Stimulated activated CD8-positive, alpha-beta memory T cell treated with anti-CD3 and anti-CD28 coated beads, Interleukin-7, amount 100 ng/mL, for 1 hour (primary cell): Measurements from ENCODE around the gene SHH.
"Not testable (repeated sequence)": the region's sequence is repeated elsewhere in the genome, so short reads cannot be mapped to it uniquely, and the experiment has no call there.

Source experiments
- DNase-seq, 2 donors: peaks; one replicate each; pipeline ENCODE4 v3.0.0-alpha.2; 2020; ENCODE audit warnings: low read depth in 2 of 2

SHH gene

DNA sequence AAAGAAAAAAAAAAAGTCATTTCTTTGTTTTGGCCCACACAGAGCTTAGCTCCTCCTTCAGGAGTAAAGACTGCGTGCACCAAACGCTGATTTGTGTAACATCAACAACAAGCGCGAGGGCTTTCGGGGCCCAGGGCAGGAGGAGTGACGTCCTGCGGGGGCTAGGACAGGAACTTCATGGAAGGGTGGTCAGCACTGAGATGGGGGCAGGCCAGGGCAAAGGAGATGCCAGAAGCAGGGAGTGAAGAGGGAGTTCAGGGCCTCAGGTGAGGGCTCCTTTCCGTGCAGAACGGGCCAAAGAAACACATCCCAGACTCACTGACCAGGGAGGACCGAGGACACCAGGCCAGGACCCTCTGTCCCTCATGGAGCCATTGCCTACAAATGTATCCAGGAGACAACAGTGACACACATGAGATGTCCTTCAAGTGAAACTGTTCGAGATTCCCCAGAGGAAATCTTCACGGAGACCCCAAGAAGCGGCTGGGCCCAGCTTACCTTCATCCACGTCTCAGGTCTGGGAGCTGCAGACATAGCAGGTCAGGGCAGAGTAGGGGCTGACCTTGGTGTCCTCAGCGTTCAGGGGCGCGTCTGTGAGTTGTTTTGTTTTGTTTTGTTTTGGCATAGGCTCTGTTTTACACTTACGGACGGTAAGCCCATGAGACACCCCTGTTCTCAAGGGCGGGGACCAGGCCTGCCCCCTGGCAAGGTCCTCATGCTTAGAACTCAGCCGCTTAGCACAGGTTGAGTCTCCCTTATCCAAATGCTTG is 30.4 kb upstream of the SHH start:
- DNase-seq, result no peak

DNA sequence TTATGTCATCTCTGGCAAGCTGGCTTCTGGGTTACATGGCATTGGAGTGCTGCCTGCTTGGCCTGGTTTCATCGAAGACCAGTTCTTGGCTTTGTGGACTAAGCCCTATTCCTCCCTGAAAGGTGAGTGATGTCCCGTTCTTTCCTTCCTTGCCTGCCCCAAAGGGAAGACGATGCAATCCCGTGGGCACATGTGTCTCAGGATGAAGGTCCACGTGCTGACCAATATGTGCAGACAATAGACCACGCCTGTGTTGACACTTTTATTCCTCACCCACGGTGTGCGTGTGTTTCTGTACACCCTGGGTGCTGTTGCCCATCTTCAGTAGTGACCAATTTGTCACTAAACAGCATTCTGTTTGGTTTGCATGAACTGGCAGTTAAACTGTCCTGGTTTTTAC is 28.6 kb upstream of the SHH start:
- no peak for DNase-seq

DNA sequence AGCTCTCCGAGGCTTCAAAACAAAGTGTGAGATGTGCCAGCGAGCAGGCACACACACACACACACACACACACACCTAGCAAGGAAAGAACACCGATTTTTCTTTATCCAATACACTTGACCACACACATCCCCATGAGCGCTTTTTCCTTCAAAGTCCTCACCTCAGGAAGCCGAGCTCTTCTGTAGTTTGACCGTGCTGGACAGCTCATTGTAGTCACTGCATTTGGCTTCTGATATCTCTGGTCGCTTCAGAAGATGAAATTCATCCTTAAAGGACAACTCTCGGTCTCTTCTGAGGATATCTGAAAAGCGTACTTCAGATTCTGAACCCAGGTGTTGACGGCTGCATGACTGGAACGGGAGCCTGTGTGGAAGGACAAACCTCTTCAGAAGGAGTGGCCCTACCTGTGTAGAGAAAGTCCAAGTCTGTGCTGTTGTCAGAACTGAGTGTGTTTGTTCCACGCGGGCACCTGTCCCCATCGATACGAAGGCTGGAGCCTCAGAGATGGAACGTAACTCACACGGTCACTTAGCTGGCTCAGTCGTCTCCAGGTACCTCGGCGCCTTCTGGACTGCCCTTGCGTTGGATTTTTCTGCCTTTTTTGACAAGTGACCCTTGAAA is 28.1 kb upstream of the SHH start:
- DNase-seq, result no peak

GRCh38 chr7:155839461-155839860 is 27.2 kb upstream of the SHH start:
- DNase-seq, result no peak

DNA sequence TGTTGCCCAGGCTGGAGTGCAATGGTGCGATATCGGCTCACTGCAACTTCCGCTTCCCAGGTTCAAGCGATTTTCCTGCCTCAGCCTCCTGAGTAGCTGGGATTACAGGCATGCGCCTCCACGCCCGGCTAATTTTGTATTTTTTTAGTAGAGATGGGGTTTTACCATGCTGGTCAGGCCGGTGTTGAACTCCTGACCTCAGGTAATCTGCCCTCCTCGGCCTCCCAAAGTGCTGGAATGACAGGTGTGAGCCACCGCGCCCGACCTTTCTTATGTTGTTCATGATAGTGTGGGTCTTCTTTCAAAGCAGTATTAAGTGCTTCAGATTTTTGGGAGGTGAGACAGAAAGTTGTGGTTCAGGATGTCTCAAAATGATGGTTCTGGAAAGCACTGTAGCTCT is 26.0 kb upstream of the SHH start:
- DNase-seq, result not testable (repeated sequence)

GRCh38 chr7:155837126-155837479 is 24.8 kb upstream of the SHH start:
- DNase-seq, result no peak

GRCh38 chr7:155836216-155837125 is 24.2 kb upstream of the SHH start:
- no peak for DNase-seq

GRCh38 chr7:155835446-155836215 is 23.4 kb upstream of the SHH start:
- DNase-seq, result no peak

GRCh38 chr7:155834486-155835048 is 22.3 kb upstream of the SHH start:
- no peak for DNase-seq

DNA sequence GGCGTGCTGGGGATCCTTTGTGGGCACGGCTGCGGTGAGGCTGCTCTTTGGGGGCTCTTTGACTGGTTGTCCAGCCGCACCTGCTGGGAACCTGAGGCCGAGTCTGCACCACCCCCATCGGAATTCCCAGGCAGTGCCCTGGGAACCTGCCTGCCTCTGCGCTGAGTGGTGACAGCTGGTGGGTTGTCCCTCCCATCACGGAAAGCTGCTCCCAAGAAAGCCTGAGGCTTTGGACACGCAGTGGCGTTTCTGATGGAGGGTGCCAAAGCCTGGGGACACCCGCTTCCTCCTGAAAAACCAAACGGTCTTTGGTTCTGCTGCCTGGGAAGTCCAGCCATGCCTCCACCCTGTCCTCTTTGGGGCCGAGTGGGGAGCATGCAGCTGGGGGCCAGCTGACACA is 21.4 kb upstream of the SHH start:
- DNase-seq, result no peak

DNA sequence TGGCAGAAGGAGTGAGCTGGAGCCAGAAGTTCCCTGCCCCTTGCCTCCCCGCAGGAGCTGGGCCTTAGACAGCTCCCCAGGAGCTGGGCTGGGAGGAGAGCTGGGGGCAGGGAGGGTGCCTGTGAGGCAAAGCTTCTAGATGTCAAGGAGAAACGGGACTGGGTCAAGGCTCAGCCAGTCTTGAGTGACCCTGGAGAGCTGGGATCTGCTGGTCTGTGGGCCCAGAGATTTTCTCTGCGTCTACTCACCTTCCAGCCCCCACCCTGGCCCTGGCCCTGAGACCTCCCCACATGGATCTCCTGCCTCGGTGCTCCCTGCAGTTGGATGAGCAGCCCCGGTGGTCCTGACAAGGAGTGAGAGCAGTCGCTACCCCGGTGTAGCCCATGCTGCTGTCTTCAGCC is 20.3 kb upstream of the SHH start:
- DNase-seq, result no peak

DNA sequence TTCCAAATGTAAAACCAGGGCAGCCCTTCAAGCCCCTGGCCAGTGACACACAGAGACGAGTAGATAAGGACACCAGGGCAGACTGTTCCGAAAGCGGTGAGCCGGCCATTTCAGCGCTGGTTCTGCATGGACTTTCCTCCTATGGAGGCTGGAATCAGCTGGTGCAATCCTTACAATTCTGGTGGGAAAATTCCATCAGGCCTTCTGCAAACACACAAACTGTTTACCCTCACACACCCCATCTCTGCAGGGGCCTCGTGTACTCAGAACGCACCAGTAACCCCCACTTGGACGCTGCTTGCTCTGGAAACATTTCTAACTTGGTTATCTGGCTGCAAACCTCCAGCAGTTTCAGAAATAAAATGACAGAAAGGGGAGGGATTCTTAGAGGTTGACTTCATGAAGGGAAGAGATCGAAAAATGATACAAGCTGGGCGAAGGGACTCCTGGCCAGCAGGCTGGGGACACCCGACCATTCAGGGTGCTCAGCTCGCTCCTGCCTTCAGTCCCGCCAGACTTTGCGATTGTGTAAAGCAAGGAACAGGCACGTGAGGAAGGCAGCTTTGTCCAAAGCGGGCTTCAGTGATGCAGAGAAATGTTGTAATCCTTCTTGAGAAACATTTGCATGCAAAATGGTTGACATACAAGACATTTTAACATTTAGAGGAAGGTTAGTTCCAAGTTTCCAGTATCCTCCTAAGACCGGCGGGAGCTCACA is 19.7 kb upstream of the SHH start:
- no peak for DNase-seq

- DNase-seq, result no peak
These were observed 18.9 kb upstream of the SHH start for GRCh38 chr7:155830961-155831806.

GRCh38 chr7:155829796-155830470 is 17.7 kb upstream of the SHH start:
- DNase-seq, result no peak

- no peak for DNase-seq
These were observed 13.1 kb upstream of the SHH start for GRCh38 chr7:155825336-155825735.

DNA sequence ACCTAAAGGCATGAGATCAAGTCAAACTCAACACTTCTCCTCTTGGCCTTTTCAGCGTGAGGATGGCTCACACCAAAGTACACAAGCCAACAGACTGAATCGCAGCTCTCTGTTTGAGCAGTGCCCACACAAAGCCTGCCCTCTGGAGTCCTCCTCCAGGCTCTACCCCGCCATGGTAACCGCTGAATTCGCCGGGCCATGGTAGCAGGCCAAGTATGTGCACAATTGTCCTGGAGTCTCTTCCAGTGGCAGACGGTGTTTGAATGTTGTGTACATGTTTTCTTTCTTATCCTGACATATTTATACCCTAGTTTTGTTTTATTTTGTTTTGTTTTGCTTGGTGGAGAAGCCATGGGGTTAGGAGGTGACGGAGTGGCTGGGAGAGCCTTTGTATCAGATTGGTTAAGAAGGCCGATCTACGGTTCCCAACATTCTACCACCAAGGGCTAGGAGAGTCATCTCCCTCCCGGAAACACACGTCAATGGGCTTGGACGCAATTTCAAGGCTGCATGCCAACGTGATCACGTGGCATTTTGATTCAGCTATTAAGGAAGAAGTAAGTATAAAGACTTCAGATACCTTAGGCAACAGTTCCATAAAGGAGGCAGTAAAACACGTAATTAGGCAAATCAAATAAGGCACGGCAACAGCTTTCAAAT is 12.1 kb upstream of the SHH start:
- DNase-seq, result no peak

GRCh38 chr7:155821851-155822250 is 9.6 kb upstream of the SHH start:
- DNase-seq, result no peak

DNA sequence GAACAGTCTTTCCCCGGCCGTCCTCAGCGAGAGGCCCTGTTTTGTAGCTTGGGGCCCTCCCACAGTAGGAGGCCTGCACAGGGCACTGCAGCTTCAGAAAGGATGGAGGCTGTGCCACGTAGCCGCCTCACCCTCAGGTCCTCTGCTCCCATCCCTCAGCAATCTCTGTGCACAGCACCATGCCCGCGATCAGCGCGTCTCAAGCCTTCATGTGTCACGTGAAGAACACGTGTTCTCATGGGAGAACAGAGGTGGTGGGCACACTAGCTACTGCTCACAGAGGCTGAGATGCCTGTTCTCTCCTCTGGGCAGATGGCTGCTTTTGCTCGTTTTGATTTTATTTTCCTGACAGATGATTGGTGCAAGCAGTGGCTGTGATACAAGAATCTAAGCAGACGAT is 8.5 kb upstream of the SHH start:
- DNase-seq, result no peak

- no peak for DNase-seq
These were observed 8.0 kb upstream of the SHH start for GRCh38 chr7:155820246-155820645.
